PC-3 (cell line): ENCODE results near the gene UPF1.

Experiments used
- CTCF ChIP-seq: fragments of 300-600 bp; sonication (generic); conservative IDR thresholded peaks from 2 replicates; pipeline ENCODE4 v1.5.1; 2017; ENCODE audit warnings: antibody characterized with exemption, low read depth, mild to moderate bottlenecking, low read length
- EZH2 ChIP-seq: fragments of 300-600 bp; sonication (generic); IDR thresholded peaks from one replicate; pipeline ENCODE4 v1.6.1; 2017; ENCODE audit warnings: antibody characterized with exemption, mild to moderate bottlenecking, low read length; ENCODE audit not compliant: unreplicated experiment
- EZH2phosphoT487 ChIP-seq: fragments of 300-600 bp; sonication (generic); IDR thresholded peaks from 2 replicates; pipeline ENCODE4 v1.6.1; 2018; ENCODE audit warnings: mild to moderate bottlenecking, antibody characterized with exemption, low read length, borderline replicate concordance

GRCh38 chr19:18833849-18834643, 2.3 kb downstream of the UPF1 start:
- TF ChIP-seq CTCF (no peak), EZH2 (no peak), EZH2phosphoT487 (no peak)
